DMS153 treated with DMSO at 0.1 percent for 48 hours (cell line): ENCODE data around the gene CFHR4.
"Not testable (repeated sequence)": the region's sequence is repeated elsewhere in the genome, so short reads cannot be mapped to it uniquely, and the experiment has no call there.

Source experiments
- DNase-seq: peaks from one replicate; lab custom pipeline; 2025; ENCODE audit not compliant: unreplicated experiment; lab: John Stamatoyannopoulos, UW

The CFHR4 gene

GRCh38 chr1:196933531-196934189, 45.8 kb downstream of the CFHR4 start:
- DNase-seq, result no peak

- not testable (repeated sequence) for DNase-seq
These were observed 53.6 kb downstream of the CFHR4 start for GRCh38 chr1:196941474-196941873.

DNA sequence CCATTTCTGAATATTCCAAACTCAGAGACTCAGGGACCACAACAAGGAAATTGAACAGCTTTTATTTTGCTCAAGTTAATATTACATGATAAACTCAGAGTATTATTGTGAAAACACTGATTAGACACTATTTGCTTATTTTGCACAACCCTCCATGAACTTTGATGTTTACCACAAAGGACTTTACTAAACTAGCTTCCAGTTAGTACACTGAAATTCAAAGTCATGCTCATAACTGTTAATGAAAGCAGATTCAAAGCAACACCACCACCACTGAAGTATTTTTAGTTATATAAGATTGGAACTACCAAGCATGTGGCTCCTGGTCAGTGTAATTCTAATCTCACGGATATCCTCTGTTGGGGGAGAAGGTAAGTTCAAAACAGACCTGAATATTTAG, 55.7 kb downstream of the CFHR4 start, which contains the start of gene CFHR2:
CFHR2 (plus strand) TSS at position 171 of the 400 bp plus-strand sequence; CDS start at position 314, 143 bp downstream.
- not testable (repeated sequence) for DNase-seq

- DNase-seq, result no peak
These were observed 64.0 kb downstream of the CFHR4 start for GRCh38 chr1:196951711-196952394.

DNA sequence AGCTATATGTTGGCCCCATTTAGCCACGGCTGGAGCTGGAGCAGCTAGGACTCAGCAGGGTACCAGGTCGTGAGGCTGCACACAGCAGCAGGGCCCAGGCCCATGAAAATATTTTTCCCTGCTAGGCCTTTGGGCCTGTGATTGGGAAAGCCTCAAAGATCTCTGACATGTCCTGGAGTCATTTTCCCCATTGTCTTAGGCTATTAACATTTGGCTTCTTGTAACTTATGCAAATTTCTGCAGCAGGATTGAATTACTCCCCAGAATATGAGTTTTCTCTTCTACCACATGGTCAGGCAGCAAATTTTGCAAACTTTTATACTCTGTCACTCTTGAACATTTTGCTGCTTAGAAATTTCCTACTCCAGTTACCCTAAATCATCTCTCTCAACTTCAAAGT, 66.9 kb downstream of the CFHR4 start:
- no peak for DNase-seq

- DNase-seq, result no peak
These were observed 68.1 kb downstream of the CFHR4 start for GRCh38 chr1:196955926-196956325.

- no peak for DNase-seq
These were observed 73.0 kb downstream of the CFHR4 start for GRCh38 chr1:196960854-196961253.
